T-helper 2 cell (primary cell): ENCODE results near the gene BSG.
"Not testable (repeated sequence)": the region's sequence is repeated elsewhere in the genome, so short reads cannot be mapped to it uniquely, and the experiment has no call there.

Experiments
- DNase-seq, 5 experiments: peaks; one replicate each; pipeline versions ENCODE4 v3.0.0 to v3.0.0-alpha.2; 2012 to 2022

The BSG gene

DNA sequence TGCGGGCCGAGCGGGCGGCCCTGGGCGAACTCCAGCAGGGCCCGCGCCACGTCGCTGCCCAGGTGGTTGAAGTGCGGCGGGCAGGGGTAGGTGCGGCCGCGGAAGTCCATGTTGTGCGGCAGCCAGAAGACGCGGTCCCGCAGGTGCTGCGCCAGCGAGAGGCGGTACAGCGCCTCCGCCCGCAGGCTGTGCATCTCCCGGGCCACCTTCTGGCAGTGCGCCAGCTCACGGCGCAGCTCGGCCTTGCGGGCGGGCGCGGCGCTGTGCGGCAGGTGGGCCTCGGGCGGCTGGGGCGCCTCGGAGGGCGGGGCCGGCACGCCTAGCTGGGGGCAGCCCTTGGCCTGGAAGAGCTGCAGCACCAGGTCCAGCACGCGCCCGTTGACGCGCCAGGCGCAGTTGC is 48.8 kb downstream of the BSG start:
- DNase-seq, result not testable (repeated sequence)

DNA sequence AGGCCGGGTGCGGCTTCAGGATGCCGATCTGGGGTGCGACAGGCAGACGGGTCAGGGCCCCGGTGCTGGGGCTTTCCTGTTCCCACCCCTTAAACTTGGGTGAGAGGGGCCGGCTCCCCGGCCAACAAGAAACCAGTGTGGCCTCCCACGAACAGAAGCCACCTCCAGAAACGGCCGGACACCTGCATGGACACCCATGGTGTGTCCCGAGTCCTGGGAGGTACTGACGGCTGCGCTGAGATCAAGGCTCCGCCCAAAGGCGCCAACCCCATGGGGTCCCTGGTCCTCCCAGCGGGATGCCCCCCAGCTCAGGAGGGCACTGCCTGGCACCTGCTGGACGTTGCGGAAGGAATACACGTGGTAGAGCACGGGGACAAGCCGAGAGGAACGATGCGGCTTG is 49.4 kb downstream of the BSG start:
- no peak for DNase-seq

DNA sequence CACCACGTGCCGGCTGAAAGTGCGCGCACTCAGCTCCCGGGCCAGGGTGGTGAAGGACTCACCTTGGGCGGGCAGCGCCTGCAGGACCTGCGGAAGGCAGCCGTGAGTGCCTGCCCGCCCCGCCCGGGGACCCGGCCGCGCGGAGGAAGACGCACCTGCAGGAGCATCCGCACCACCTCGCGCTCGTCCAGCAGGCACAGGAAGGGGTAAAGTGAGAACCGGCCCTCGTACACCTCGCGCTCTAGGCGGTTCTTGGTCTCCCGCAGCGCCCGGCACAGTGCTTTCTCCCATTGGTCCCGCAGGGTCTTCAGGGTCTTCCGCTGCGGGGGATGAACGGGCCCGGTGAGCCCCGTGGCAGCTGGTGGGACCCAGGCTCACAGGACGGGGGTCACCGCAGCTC is 50.3 kb downstream of the BSG start:
- DNase-seq, result no peak

DNA sequence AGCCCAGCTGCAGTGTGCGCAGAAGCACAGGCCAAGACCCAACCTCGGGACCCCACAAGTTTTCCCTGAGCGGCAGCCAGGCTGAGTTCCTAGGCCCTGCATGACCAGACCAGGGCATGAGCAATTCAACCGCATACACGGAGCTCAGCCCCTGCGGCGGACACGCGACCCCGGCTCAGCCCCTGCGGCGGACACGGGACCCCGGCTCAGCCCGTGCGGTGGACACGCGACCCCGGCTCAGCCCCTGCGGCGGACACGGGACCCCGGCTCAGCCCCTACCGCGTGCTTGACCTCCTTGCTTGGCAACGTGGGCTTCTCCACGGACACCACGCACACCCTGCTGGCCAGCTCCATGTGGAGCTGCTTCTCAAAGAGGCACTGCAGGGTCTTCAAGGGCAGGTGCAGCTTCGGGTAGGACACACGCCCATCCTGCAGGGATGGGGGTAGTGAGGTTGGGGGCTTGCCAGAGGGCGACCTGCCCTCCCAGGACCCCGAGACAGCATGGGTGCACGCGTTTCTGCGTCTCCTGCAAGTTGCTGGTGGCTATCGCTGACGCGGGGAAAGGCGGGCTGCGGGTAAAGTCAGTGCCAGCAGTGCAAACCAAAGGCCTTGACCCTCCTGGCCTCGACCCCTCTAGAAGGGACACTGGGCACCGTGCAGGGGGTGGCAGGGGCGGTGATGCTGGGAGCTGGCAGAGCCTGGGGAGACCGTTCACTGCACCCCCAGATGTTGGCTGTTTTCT is 51.0 kb downstream of the BSG start:
- DNase-seq, result no peak

- DNase-seq, result no peak
These were observed 51.6 kb downstream of the BSG start for GRCh38 chr19:623974-624373.

- DNase-seq, result no peak
These were observed 52.2 kb downstream of the BSG start for GRCh38 chr19:624433-625109.

DNA sequence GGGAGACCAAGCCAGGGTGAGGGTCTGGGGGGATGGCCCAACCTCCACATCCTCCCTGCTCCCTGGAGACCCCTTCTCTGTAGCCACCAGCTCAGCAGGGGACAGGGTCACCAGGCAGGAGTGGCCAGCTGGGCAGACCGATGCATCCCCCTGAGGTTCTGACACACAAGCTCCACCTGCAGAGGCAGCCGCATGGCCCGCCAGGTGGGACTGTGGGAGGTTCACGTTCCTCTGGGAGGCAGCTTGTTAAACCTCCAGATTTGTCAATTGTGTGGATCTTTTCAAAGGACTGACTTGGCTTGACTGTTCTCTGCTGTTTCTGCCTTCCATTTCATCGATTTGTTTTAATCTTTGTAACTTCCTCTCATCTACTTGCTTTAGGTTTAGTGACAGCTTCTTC is 52.9 kb downstream of the BSG start:
- no peak for DNase-seq

- DNase-seq, result not testable (repeated sequence)
These were observed 54.2 kb downstream of the BSG start for GRCh38 chr19:626566-626965.

- peak in 1 of 5 experiments; percentile 26 for DNase-seq
These were observed 55.8 kb downstream of the BSG start for GRCh38 chr19:628168-628567.

DNA sequence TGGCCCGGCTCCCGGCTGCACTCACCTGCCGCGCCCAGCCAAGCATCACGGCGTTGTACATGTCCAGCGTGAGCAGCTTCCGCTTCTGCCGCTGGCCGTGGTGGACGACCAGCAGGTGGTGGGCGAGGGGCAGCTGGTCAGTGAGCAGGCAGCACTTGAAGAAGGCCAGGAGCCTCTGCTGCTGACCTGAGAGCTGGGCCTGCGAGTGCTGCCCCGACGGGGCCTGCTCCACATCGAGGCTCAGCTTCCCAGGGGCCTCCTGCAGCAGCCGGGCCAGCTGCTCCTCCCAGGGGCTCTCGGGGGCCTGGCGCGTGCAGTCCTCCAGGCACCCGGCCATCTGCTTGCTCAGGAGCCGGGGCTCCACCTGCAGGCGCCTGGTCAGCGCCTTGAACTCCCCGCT is 57.1 kb downstream of the BSG start:
- not testable (repeated sequence) for DNase-seq

DNA sequence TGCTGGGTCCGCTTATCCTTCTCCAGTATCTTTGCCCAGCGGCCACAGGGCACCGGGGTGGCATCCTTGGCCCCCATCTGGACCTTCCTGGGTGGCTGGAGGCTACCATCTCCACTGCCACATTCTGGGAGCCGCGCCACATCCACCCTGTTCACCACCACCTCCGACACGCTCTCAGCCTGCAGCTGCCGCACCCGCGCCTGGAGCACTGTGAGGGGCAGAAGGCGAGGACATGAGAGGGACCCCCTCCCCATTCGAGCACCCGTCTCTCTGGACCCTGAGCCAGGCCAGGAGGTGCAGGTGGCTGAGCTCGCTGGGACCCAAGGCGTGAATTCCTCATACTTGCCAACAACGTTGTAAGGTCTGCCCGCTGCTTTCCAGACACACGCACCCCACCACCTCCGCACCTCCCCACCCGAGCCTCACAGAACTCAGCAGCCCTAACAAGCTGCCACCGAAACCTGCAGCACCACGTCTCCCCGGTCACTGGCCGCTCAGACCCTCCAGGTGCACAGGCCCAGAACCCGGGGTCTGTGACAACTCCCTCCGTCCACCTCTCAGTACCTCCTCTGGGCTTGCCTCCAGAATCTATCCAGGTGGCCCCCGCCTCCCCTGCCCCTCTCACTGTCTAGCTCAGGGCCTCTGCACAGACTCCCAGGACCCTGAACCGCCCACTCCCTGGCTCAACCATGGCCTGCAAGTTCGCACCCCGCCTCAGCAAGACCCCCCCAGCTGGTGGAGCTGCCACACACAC is 57.7 kb downstream of the BSG start:
- DNase-seq, result no peak

DNA sequence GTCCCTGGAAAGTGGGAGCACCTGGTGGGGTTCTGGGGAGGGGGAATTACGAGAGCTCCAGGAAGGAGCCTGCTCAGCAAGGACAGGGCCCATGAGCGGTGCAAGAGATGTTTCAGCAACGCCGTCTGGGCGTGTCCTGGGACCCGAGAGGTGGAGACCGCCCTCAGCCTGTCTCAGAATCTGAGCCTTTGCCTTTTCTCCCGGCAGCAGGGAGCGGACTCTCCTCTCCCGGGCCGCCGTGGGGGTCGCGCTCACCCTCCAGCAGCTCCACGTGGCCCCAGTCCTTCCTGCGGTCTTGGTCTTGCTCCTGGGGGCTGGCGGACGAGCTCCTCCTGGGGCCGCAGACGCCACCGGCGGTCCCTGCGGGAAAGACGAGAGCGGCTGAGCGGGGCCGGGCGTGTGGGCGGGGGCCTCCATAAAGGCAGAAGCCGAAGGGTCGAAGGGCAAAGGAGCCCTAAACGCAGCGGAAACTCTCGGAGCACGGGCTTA is 60.2 kb downstream of the BSG start:
- peak in 2 of 5 experiments; percentile 32 to 62 for DNase-seq
